ENCODE results near the gene RRAS. TPM values are rescaled to one million over a fixed set of nuclear protein-coding genes. Genes with fewer than 3 reads are reported as not detected.

RRAS gene
- total RNA-seq, 4 donors from 2014 or later: 12.9 to 28.8 (median 18.6) TPM

- H3K27me3 ChIP-seq: no peaks in the 10 kb centered on the region
- no peaks in the 10 kb centered on the region for H3K9me3 ChIP-seq
- 82% methylated on average over 6 of the region's 12 CpGs for WGBS
- H3K36me3 ChIP-seq: peaks cover 49% of the 10 kb centered on the region
- no peak overlapping the region for H3K4me3 ChIP-seq
- no peak for TF ChIP-seq POLR2AphosphoS5 (IDR thresholded peaks at IDR 0.05)
- no peak for TF ChIP-seq CTCF (IDR thresholded peaks at IDR 0.05)
- no peak for TF ChIP-seq POLR2A (IDR thresholded peaks at IDR 0.05)
- no peak for TF ChIP-seq EP300 (IDR thresholded peaks at IDR 0.05)
- no peak overlapping the region for H3K27ac ChIP-seq
- DNase-seq (ENCODE audit: low spot score in 2 of 2): no peak
- peaks cover 27% of the 10 kb centered on the region for H3K4me1 ChIP-seq
Measured at GRCh38 chr19:49687150-49687549, 47.2 kb upstream of the RRAS start.

GRCh38 chr19:49686503-49687088 lies 46.7 kb upstream of the RRAS start:
- Histone ChIP-seq H3K9me3 (no peaks in the 10 kb centered on the region), H3K4me3 (no peak overlapping the region), H3K27me3 (no peaks in the 10 kb centered on the region), H3K36me3 (peaks cover 55% of the 10 kb centered on the region), H3K4me1 (peaks cover 26% of the 10 kb centered on the region), H3K27ac (no peak overlapping the region)
- no peak for TF ChIP-seq CTCF (IDR thresholded peaks at IDR 0.05)
- TF ChIP-seq POLR2A (IDR thresholded peaks at IDR 0.05): no peak
- no peak for TF ChIP-seq POLR2AphosphoS5 (IDR thresholded peaks at IDR 0.05)
- TF ChIP-seq EP300 (IDR thresholded peaks at IDR 0.05): no peak
- DNase-seq (ENCODE audit: low spot score in 2 of 2): peak in 1 of 2 donors; percentile 69
- 89% methylated on average over 3 of the region's 27 CpGs for WGBS

DNA sequence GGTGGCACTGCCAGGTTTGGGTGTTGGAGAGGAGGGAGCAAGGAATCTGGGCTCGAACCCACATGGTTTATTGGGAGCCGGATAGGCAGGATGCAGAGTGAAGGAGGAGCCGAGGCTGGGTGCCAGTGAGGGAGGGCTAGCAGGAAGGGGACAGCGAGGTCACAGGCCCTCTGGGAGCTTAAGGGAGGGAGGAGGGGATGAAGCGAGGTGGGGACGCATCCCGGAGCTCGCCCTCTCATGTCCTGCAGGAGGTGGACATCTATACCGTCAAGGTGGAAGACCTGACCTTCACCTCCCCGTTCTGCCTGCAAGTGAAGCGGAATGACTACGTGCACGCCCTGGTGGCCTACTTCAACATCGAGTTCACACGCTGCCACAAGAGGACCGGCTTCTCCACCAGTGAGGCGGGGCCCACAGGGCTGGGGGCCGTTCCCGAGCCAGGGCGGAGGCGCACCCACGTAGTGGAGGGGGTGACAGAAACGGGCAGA lies 45.9 kb upstream of the RRAS start:
- peak in 1 of 2 donors; percentile 66 for DNase-seq (ENCODE audit: low spot score in 2 of 2)
- TF ChIP-seq EP300 (IDR thresholded peaks at IDR 0.05): no peak
- TF ChIP-seq CTCF (IDR thresholded peaks at IDR 0.05): no peak
- TF ChIP-seq POLR2AphosphoS5 (IDR thresholded peaks at IDR 0.05): no peak
- TF ChIP-seq POLR2A (IDR thresholded peaks at IDR 0.05): no peak
- no peaks in the 10 kb centered on the region for H3K27me3 ChIP-seq
- WGBS: 50% methylated on average over 19 of the region's 23 CpGs
- peaks cover 21% of the 10 kb centered on the region for H3K4me1 ChIP-seq
- no peak overlapping the region for H3K4me3 ChIP-seq
- no peak overlapping the region for H3K27ac ChIP-seq
- H3K36me3 ChIP-seq: peaks cover 57% of the 10 kb centered on the region
- no peaks in the 10 kb centered on the region for H3K9me3 ChIP-seq

DNA sequence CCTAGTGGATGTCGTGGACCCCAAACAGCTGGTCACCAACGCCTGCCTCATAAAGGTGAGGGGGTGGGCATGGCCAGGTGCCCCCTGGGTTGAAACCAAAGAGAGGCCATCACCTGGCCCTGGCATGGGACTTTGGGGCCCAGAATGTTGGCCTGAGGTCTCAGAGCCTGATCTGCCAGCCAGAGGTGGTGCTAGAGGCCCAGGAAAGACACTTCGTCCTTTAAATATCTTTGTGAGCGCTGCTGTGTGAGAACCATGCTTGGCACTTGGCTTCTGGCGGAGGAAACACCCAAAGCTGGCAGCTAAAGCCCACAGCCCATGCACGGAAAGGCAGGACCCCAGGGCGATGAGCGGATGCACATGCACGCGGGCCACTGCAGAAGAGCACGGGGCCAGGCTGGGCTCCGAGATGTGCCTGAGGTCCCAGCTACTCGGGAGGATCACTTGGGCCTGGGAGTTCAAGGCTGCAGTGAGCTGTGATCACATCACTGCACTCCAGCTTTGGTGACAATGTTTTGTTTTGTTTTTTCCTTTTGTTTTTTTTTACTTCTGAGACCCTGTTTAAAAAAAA lies 45.1 kb upstream of the RRAS start:
- H3K4me3 ChIP-seq: no peak overlapping the region
- peaks cover 21% of the 10 kb centered on the region for H3K4me1 ChIP-seq
- H3K27ac ChIP-seq: no peak overlapping the region
- peaks cover 57% of the 10 kb centered on the region for H3K36me3 ChIP-seq
- DNase-seq (ENCODE audit: low spot score in 2 of 2): no peak
- TF ChIP-seq EP300 (IDR thresholded peaks at IDR 0.05) (no peak), POLR2AphosphoS5 (IDR thresholded peaks at IDR 0.05) (no peak), POLR2A (IDR thresholded peaks at IDR 0.05) (no peak), CTCF (IDR thresholded peaks at IDR 0.05) (no peak)
- 83% methylated on average over 9 of the region's 13 CpGs for WGBS
- H3K27me3 ChIP-seq: no peaks in the 10 kb centered on the region
- H3K9me3 ChIP-seq: no peaks in the 10 kb centered on the region

DNA sequence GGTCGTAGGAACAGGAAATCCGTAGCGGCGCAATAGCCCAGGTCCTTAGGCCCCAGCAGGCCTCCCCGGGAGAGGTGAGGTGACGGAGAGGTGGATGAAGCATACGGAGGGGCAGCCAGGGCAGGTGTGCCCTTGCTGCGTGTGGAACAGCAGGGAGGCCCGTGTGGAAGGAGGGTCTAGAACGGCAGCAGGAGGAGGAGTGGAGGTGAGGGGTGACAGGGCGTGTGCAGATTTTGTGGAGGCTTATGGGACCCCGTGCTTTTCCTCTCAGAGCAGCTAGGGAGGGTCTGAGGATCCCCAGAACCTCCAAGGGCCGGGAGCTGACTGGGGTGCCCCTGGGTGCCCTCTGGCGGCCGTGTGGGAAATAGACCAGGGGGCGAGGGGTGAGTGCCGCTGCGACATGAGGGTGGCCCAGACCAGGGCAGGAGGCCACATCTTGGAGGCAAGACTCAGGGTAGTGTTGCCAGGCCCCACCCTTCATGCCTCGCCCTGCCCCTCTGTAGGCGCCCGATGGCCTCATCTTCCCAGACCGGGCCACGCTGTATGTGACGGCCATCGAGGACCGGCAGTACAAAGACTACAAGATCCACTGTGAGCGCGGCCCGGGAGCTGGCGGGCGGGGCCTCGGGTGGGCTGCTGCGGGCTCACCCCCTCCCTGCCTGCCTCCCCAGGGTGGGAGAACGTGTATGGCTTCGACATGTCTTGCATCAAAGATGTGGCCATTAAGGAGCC lies 44.5 kb upstream of the RRAS start:
- DNase-seq (ENCODE audit: low spot score in 2 of 2): peak in 1 of 2 donors; percentile 77
- Histone ChIP-seq H3K4me3 (no peak overlapping the region), H3K27me3 (no peaks in the 10 kb centered on the region), H3K4me1 (peaks cover 21% of the 10 kb centered on the region), H3K9me3 (no peaks in the 10 kb centered on the region), H3K36me3 (peaks cover 57% of the 10 kb centered on the region), H3K27ac (no peak overlapping the region)
- 84% methylated on average over 23 of the region's 35 CpGs for WGBS
- TF ChIP-seq CTCF (IDR thresholded peaks at IDR 0.05): peak in 1 of 2 donors; percentile 64
- TF ChIP-seq EP300 (IDR thresholded peaks at IDR 0.05): no peak

All from suprapubic skin (tissue), 4 donors.